Loucy (cell line): ENCODE results near the gene CUEDC2.

Experiments used
- H2AFZ ChIP-seq: fragments of 200-600 bp; sonication (generic); 2 replicates; pipeline ENCODE4 v1.6.0; 2016; ENCODE audit warnings: antibody characterized with exemption, mild to moderate bottlenecking, low read length, moderate library complexity
- H3F3A ChIP-seq: fragments of 200-600 bp; 2 replicates; pipeline ENCODE4 v1.6.0; 2016; ENCODE audit warnings: antibody characterized with exemption, low read depth, mild to moderate bottlenecking
- H3K27me3 ChIP-seq: fragments of 200-600 bp; sonication (generic); 2 replicates; pipeline ENCODE4 v1.6.1; 2014; ENCODE audit warnings: low read length, mild to moderate bottlenecking; ENCODE audit not compliant: insufficient read depth, poor library complexity, severe bottlenecking
- H3K36me3 ChIP-seq: fragments of 200-600 bp; sonication (generic); 2 replicates; pipeline ENCODE4 v1.6.1; 2016; ENCODE audit warnings: low read length; ENCODE audit not compliant: insufficient read depth
- H3K4me1 ChIP-seq: fragments of 200-600 bp; sonication (generic); 2 replicates; pipeline ENCODE4 v1.5.1; 2014; ENCODE audit warnings: low read length, mild to moderate bottlenecking; ENCODE audit not compliant: insufficient read depth, poor library complexity, severe bottlenecking
- H3K4me2 ChIP-seq: fragments of 200-600 bp; sonication (generic); 2 replicates; pipeline ENCODE4 v1.6.0; 2014; ENCODE audit warnings: antibody characterized with exemption, low read length, low read depth, mild to moderate bottlenecking; ENCODE audit not compliant: poor library complexity, severe bottlenecking
- H3K4me3 ChIP-seq: fragments of 200-600 bp; sonication (generic); 2 replicates; pipeline ENCODE4 v1.5.1; 2014; ENCODE audit warnings: low read length, mild to moderate bottlenecking, mixed read lengths; ENCODE audit not compliant: poor library complexity, severe bottlenecking
- H3K79me2 ChIP-seq: fragments of 200-600 bp; sonication (generic); 2 replicates; pipeline ENCODE4 v1.6.1; 2014; ENCODE audit warnings: low read length; ENCODE audit not compliant: insufficient read depth
- H3K9ac ChIP-seq: fragments of 200-600 bp; sonication (generic); 2 replicates; pipeline ENCODE4 v1.6.0; 2014; ENCODE audit warnings: mild to moderate bottlenecking, low read depth, low read length, moderate library complexity; ENCODE audit not compliant: poor library complexity, severe bottlenecking
- H3K9me2 ChIP-seq: fragments of 200-600 bp; sonication (generic); replicated peaks from 2 replicates; pipeline ENCODE4 v1.6.1; 2016; ENCODE audit warnings: low read depth, low read length, mixed read lengths
- H3K9me3 ChIP-seq: fragments of 200-600 bp; sonication (generic); 2 replicates; pipeline ENCODE4 v1.6.1; 2014; ENCODE audit warnings: mild to moderate bottlenecking, antibody characterized with exemption, low read length, low read depth; ENCODE audit not compliant: insufficient read depth
- H4K20me1 ChIP-seq: fragments of 200-600 bp; sonication (generic); 2 replicates; pipeline ENCODE4 v1.6.0; 2014; ENCODE audit warnings: antibody characterized with exemption, low read length, mild to moderate bottlenecking; ENCODE audit not compliant: insufficient read depth, poor library complexity, severe bottlenecking
- CTCF ChIP-seq: fragments of 200-600 bp; sonication (generic); conservative IDR thresholded peaks from 2 replicates; pipeline ENCODE4 v1.5.1; 2014; ENCODE audit warnings: mild to moderate bottlenecking, antibody characterized with exemption, low read length
- EZH2phosphoT487 ChIP-seq: fragments of 200-600 bp; IDR thresholded peaks from 2 replicates; pipeline ENCODE4 v1.6.1; 2018; ENCODE audit warnings: antibody characterized with exemption, mild to moderate bottlenecking, moderate library complexity, borderline replicate concordance

CUEDC2 gene

GRCh38 chr10:102418622-102419268 is 13.6 kb downstream of the CUEDC2 start, which contains the start of gene PSD:
PSD (minus strand) TSS chr10:102418785; CDS start chr10:102417038, 1,747 bp downstream.
- H3K36me3 ChIP-seq, result no peaks in the 10 kb centered on the region; the same call in 1 of the 2 replicates
- no peaks in the 10 kb centered on the region for H3K9me2 ChIP-seq
- H3K9me3 ChIP-seq, result no peaks in the 10 kb centered on the region
- H3K4me1 ChIP-seq, result peaks cover 25% of the 10 kb centered on the region
- H3K27me3 ChIP-seq, result no peaks in the 10 kb centered on the region
- H3K4me3 ChIP-seq, result peak within 1 kb of the TSS; percentile 79
- no peak within 1 kb of the TSS for H2AFZ ChIP-seq
- TF ChIP-seq CTCF, result no peak
- no peak for TF ChIP-seq EZH2phosphoT487
- no peaks in the 10 kb centered on the region for H4K20me1 ChIP-seq
- H3K79me2 ChIP-seq, result peaks cover 19% of the 10 kb centered on the region
- H3F3A ChIP-seq, result no peaks in the 10 kb centered on the region
- H3K9ac ChIP-seq, result no peak within 1 kb of the TSS
- peak within 1 kb of the TSS; percentile 97 for H3K4me2 ChIP-seq

GRCh38 chr10:102416695-102417094 is 15.7 kb downstream of the CUEDC2 start:
- Histone ChIP-seq H3K9me2 (no peaks in the 10 kb centered on the region), H3K79me2 (peaks cover 4% of the 10 kb centered on the region; the same call in 1 of the 2 replicates), H2AFZ (no peak overlapping the region), H3K4me1 (peaks cover 16% of the 10 kb centered on the region), H3K9ac (no peak overlapping the region), H4K20me1 (no peaks in the 10 kb centered on the region), H3K4me2 (no peak overlapping the region), H3K36me3 (no peaks in the 10 kb centered on the region), H3K27me3 (no peaks in the 10 kb centered on the region), H3K4me3 (no peak overlapping the region), H3K9me3 (no peaks in the 10 kb centered on the region), H3F3A (no peaks in the 10 kb centered on the region)
- TF ChIP-seq CTCF (no peak), EZH2phosphoT487 (no peak)

- Histone ChIP-seq H4K20me1 (no peaks in the 10 kb centered on the region), H3K36me3 (no peaks in the 10 kb centered on the region)
These were observed 16.1 kb downstream of the CUEDC2 start for GRCh38 chr10:102416283-102416682.

More at GRCh38 chr10:102416283-102416682, 16.1 kb downstream of the CUEDC2 start:
- no peaks in the 10 kb centered on the region for H3K27me3 ChIP-seq
- peaks cover under 1% of the 10 kb centered on the region; the same call in 1 of the 2 replicates for H3K79me2 ChIP-seq
- no peak overlapping the region for H3K4me2 ChIP-seq
- H3K9ac ChIP-seq, result no peak overlapping the region
- TF ChIP-seq CTCF, result no peak
- no peak for TF ChIP-seq EZH2phosphoT487
- peaks cover 13% of the 10 kb centered on the region for H3K4me1 ChIP-seq
- H3K9me2 ChIP-seq, result no peaks in the 10 kb centered on the region
- H3K4me3 ChIP-seq, result no peak overlapping the region
- no peaks in the 10 kb centered on the region for H3F3A ChIP-seq
- no peak overlapping the region for H2AFZ ChIP-seq
- no peaks in the 10 kb centered on the region for H3K9me3 ChIP-seq
